Mammary epithelial cell (primary cell): ENCODE measurements around the gene TGIF1.

Experiments
- CTCF ChIP-seq, 2 donors: IDR thresholded peaks in 1 of 2; conservative IDR thresholded peaks in 1 of 2; 2 replicates each; pipeline ENCODE4 v1.5.1; 2011 to 2012; ENCODE audit warnings: inconsistent platforms in 2 of 2, low read length in 2 of 2, mild to moderate bottlenecking in 2 of 2, control low read depth in 1 of 2, low read depth in 1 of 2; ENCODE audit not compliant: insufficient read depth in 1 of 2; ENCODE audit errors: extremely low read depth in 1 of 2
- EZH2 ChIP-seq: IDR thresholded peaks from 2 replicates; pipeline ENCODE4 v1.6.1; 2012; ENCODE audit warnings: low read length, inconsistent platforms, borderline replicate concordance

- TF ChIP-seq CTCF (conservative IDR thresholded peaks at IDR 0.05 in 1 of 2, IDR thresholded peaks at IDR 0.05 in 1 of 2; ENCODE audit: extremely low read depth in 1 of 2, insufficient read depth in 1 of 2, low read depth in 1 of 2, low read length in 2 of 2), result no peak
- TF ChIP-seq EZH2, result no peak
These were observed 31.9 kb upstream of the TGIF1 start for GRCh38 chr18:3418083-3418482.
